C4-2B (cell line): ENCODE measurements around the gene MUTYH.
A peak's percentile ranks its signal among the peaks of the same experiment; 100 is the strongest.

Source experiments
- ZFX ChIP-seq: fragments of 450-650 bp; IDR thresholded peaks from 2 replicates; pipeline ENCODE4 v1.6.1; 2017
- TF ChIP-seq, protein P1 (sequence below): fragments of 450-650 bp; conservative IDR thresholded peaks from 2 replicates; pipeline ENCODE4 v1.5.1; 2017; ENCODE audit warnings: mild to moderate bottlenecking

- TF ChIP-seq, protein P1, sequence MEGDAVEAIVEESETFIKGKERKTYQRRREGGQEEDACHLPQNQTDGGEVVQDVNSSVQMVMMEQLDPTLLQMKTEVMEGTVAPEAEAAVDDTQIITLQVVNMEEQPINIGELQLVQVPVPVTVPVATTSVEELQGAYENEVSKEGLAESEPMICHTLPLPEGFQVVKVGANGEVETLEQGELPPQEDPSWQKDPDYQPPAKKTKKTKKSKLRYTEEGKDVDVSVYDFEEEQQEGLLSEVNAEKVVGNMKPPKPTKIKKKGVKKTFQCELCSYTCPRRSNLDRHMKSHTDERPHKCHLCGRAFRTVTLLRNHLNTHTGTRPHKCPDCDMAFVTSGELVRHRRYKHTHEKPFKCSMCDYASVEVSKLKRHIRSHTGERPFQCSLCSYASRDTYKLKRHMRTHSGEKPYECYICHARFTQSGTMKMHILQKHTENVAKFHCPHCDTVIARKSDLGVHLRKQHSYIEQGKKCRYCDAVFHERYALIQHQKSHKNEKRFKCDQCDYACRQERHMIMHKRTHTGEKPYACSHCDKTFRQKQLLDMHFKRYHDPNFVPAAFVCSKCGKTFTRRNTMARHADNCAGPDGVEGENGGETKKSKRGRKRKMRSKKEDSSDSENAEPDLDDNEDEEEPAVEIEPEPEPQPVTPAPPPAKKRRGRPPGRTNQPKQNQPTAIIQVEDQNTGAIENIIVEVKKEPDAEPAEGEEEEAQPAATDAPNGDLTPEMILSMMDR = peak; percentile 86
- no peak for TF ChIP-seq ZFX
These were observed 19.8 kb upstream of the MUTYH start for GRCh38 chr1:45359882-45360513.
